ENCODE measurements around the gene CHEK2.
A peak's percentile ranks its signal among the peaks of the same experiment; 100 is the strongest.

DNA sequence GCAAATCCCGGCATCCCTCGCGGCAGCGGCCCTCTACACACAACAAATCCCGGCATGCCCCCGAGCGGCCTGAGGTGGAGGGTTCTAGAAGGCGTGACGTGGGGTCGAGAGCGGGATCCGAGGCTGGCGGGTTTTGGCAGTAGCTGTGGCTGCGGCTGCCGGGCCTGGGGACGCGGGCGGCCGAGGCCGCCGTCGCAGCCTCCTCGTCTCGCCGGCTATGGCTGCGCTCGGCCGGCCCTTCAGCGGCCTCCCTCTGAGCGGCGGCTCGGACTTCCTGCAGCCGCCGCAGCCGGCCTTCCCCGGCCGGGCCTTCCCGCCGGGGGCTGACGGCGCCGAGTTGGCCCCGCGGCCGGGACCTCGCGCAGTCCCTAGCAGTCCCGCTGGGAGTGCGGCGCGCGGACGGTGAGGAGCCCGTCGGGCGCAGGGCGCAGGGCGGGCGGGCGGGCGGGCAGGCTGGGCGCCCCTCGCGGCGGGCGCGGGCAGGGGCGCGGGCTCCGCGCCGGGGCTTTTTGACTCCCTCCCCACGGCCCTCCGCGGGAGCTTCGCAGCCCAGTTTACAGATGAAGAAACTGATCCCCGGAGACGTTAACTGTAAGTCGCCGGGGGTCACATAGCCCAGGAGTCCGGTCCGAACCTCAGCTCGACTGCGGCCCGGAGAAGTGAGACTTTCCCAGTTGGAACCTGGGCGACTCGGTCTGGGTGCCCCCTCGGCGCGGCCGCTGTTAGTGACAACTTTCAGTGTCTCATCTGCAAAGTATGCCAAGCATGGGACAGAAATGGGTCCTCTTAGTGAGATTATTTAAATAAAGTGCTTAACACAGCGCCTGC is 31.2 kb upstream of the CHEK2 start, which contains the start of gene CCDC117:
- TF ChIP-seq CTBP1 (IDR thresholded peaks at IDR 0.05; ENCODE audit: borderline replicate concordance) (no peak), LEF1 (IDR thresholded peaks at IDR 0.05; ENCODE audit: borderline replicate concordance) (no peak), ARNT (IDR thresholded peaks at IDR 0.05) (0 out of 2 replicates have a peak, but pooled peaks have one; percentile 26), TARDBP (IDR thresholded peaks at IDR 0.05) (no peak), SP1 (IDR thresholded peaks at IDR 0.05) (no peak), FOXM1 (IDR thresholded peaks at IDR 0.05; ENCODE audit: borderline replicate concordance) (peak; percentile 40; the same call in 1 of the 2 replicates), HDGF (IDR thresholded peaks at IDR 0.05; ENCODE audit: borderline replicate concordance) (no peak), BHLHE40 (IDR thresholded peaks at IDR 0.05; ENCODE audit: borderline replicate concordance) (no peak), L3MBTL2 (conservative IDR thresholded peaks at IDR 0.05) (peak; percentile 65; the same call in 1 of the 2 replicates), ELF4 (IDR thresholded peaks at IDR 0.05) (peak; percentile 42; the same call in 1 of the 2 replicates), FOXA1 (IDR thresholded peaks at IDR 0.05) (no peak)
